Kidney epithelial cell (primary cell): ENCODE results near the gene RFX3. TPM values are rescaled to one million over a fixed set of nuclear protein-coding genes. Genes with fewer than 3 reads are reported as not detected.

Source experiments
- DNase-seq: peaks from one replicate; pipeline ENCODE4 v3.0.0-alpha.2; 2010; ENCODE audit warnings: low read depth
- H3K27me3 ChIP-seq: 2 replicates; pipeline ENCODE4 v1.6.0; 2011; ENCODE audit warnings: low read length; ENCODE audit not compliant: control insufficient read depth, insufficient read depth
- H3K36me3 ChIP-seq: 2 replicates; pipeline ENCODE4 v1.5.1; 2011; ENCODE audit warnings: low read length; ENCODE audit not compliant: control insufficient read depth, insufficient read depth
- H3K4me3 ChIP-seq: 2 replicates; pipeline ENCODE4 v1.5.1; 2011; ENCODE audit warnings: low read depth, mild to moderate bottlenecking, control low read depth, low read length
- total RNA-seq: library from RNA; depleted of rRNA; stranded (reverse); fragments of >200 nt; gene quantifications from 2 replicates; pipeline ENCODE4 v1.2.3, GENCODE V29; 2015
- TF ChIP-seq, protein P1 (sequence below): IDR thresholded peaks from 2 replicates; pipeline ENCODE4 v1.5.1; 2011; ENCODE audit warnings: mild to moderate bottlenecking, moderate library complexity, low read length, control low read depth, inconsistent platforms; ENCODE audit not compliant: insufficient read depth, poor library complexity, severe bottlenecking

The RFX3 gene
- total RNA-seq, 1 donor from 2014 or later = 5.6 TPM

DNA sequence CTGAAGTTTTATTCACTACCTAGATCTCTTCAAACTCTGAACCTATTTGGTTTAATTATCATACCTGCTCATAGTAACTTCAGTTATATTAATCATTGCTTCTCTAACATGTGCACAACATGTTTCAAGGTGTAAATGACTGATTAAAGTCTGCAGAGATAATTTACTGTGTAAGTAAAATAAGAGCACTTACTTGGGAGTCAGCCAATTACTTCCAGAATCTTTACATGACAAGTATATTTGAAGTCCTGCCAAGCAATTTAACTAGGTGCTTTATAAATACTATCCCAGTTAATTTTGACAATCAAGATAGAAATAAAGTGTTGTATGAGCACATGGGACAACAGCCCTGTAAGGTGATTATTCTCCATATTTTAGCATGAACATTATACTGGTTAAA lies 109.9 kb downstream of the RFX3 start:
- Histone ChIP-seq H3K4me3 (no peak overlapping the region), H3K36me3 (no peaks in the 10 kb centered on the region), H3K27me3 (no peaks in the 10 kb centered on the region)
- TF ChIP-seq, protein P1, sequence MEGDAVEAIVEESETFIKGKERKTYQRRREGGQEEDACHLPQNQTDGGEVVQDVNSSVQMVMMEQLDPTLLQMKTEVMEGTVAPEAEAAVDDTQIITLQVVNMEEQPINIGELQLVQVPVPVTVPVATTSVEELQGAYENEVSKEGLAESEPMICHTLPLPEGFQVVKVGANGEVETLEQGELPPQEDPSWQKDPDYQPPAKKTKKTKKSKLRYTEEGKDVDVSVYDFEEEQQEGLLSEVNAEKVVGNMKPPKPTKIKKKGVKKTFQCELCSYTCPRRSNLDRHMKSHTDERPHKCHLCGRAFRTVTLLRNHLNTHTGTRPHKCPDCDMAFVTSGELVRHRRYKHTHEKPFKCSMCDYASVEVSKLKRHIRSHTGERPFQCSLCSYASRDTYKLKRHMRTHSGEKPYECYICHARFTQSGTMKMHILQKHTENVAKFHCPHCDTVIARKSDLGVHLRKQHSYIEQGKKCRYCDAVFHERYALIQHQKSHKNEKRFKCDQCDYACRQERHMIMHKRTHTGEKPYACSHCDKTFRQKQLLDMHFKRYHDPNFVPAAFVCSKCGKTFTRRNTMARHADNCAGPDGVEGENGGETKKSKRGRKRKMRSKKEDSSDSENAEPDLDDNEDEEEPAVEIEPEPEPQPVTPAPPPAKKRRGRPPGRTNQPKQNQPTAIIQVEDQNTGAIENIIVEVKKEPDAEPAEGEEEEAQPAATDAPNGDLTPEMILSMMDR = no peak
- no peak for DNase-seq

DNA sequence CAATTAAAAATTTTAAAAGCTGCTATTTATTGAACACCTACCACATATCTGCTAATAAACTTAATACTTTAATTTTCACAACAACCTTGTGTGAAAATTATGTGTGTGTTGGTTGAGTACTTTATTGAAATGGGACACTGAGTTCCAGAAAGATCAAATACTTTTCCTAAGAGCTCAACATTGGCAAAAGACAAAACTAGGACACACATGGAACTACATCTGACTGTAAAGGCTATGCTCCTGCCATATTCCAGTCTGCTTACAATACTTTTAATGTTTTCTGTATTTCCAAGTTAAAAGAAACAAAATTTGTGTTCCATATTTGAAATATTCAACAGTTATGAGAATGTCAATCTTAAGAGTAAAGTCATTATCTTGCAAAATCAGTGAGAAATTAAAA lies 111.8 kb downstream of the RFX3 start:
- no peaks in the 10 kb centered on the region for H3K36me3 ChIP-seq
- no peak overlapping the region for H3K4me3 ChIP-seq
- H3K27me3 ChIP-seq = no peaks in the 10 kb centered on the region
- TF ChIP-seq, protein P1 = no peak
- no peak for DNase-seq

DNA sequence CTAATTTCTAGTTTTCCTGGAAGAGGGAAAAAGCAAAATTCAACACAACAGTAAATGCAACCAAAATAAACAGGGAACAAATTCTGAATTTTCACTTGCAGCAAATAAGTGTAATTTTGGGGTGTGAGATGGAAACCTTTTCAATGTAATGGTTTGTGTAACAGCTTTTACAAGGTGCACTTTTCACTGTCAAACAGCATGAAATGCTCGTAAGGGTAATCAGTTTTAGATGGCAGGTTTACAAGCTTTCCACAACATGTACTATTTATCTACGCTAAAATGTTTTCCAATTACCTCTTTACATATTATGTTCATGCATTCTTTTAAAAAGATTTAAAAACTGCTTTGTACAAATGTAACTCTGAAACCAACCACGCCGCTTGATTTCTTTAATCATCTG lies 115.3 kb downstream of the RFX3 start:
- TF ChIP-seq, protein P1 = no peak
- Histone ChIP-seq H3K36me3 (no peaks in the 10 kb centered on the region), H3K27me3 (no peaks in the 10 kb centered on the region), H3K4me3 (no peak overlapping the region)
- no peak for DNase-seq

DNA sequence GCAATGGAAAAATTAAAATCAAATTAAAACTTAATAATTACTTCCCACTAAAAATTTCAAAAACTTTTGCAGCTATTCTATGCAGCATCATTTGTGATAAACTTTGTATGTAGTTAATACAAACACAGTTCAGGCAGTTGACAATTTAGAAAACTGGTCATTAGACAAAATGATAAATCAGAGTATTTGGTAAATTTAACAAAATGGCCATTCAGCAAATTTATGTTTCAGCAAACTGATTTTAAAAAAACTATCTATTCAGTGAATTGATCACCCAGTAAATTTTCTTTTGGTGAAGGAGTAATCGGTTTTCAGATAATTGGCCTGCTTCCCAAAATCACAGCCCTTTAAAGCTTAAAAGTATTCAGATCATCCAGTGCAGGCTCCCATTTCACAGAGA lies 116.3 kb downstream of the RFX3 start:
- H3K36me3 ChIP-seq = no peaks in the 10 kb centered on the region
- TF ChIP-seq, protein P1 = no peak
- no peaks in the 10 kb centered on the region for H3K27me3 ChIP-seq
- DNase-seq = no peak
- no peak overlapping the region for H3K4me3 ChIP-seq

DNA sequence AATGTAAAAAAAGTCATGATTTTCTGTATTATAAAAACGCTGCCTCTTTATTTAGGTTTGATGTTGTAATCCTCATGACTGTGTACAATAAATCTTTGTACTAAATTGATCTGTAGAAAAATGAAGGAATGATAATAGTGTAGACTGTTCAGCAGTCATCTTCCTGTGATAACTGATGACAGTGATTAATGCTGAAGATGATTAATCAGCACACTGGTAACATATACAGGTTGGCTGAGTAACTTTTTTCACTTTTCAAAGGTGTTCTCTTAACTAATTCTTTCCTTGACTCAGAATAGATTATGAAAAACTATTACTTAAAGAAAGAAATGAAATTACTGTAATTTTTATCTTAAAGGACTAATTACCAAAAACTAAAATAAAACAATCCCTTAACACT lies 122.5 kb downstream of the RFX3 start:
- Histone ChIP-seq H3K27me3 (no peaks in the 10 kb centered on the region), H3K36me3 (no peaks in the 10 kb centered on the region), H3K4me3 (no peak overlapping the region)
- TF ChIP-seq, protein P1 = no peak
- DNase-seq = no peak

DNA sequence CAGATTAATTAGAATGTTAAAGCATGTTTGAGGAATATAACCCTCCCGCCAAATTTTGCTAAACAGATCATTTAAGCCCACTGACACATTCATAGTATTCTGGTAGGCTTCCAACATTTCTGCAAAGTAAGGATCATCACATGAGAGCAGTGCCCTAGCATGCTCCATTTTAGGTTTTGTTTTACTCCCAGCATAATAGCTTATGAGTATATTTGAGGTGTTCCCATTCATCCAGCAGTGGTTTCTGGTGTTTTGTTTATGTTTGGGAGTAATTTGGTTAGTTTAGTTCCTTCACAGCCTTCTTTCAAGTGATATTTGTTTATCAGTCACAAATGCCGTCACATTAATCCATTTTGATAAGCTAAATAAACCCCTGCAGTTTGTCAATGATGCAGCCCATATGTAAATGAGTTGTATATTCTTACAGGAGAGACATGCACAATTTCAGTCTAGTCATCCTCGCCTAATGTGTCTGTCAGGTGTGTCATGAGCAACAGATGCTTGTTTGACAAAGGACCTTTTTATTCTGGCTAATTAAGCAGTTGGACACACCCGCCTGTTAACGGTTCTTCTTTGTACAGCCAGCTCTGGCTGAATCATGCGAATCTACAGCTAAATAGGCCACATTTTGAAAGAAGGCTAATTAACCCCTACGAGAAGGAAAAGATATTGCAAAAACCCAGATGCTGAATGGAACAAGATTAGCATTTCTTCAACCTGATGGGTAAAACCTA lies 124.4 kb downstream of the RFX3 start:
- Histone ChIP-seq H3K4me3 (no peak overlapping the region), H3K36me3 (no peaks in the 10 kb centered on the region), H3K27me3 (no peaks in the 10 kb centered on the region)
- DNase-seq = no peak
- TF ChIP-seq, protein P1 = no peak
